ENCODE measurements around the gene CAPN3. TPM values are rescaled to one million over a fixed set of nuclear protein-coding genes. Genes with fewer than 3 reads are reported as not detected.

Gene CAPN3
- total RNA-seq, 1 donor from 2014 or later, result 45.4 TPM

- no peak for TF ChIP-seq CTCF (IDR thresholded peaks at IDR 0.05)
- H3K27me3 ChIP-seq, result no peaks in the 10 kb centered on the region
- H3K36me3 ChIP-seq, result peaks cover 91% of the 10 kb centered on the region
- no peaks in the 10 kb centered on the region for H3K4me1 ChIP-seq
- H3K4me3 ChIP-seq, result no peak overlapping the region
- ATAC-seq (no peak), DNase-seq (no peak)
- intact Hi-C loops (cut with DNase I), result no loop called here
- H3K27ac ChIP-seq, result no peak overlapping the region
- no peaks in the 10 kb centered on the region for H3K9me3 ChIP-seq
These were observed 6.9 kb upstream of the CAPN3 start for GRCh38 chr15:42352401-42352800.

GRCh38 chr15:42353061-42353460 is 6.2 kb upstream of the CAPN3 start:
- ATAC-seq (no peak), DNase-seq (no peak)
- Histone ChIP-seq H3K9me3 (no peaks in the 10 kb centered on the region), H3K27me3 (no peaks in the 10 kb centered on the region), H3K4me3 (no peak overlapping the region), H3K4me1 (no peaks in the 10 kb centered on the region), H3K27ac (no peak overlapping the region), H3K36me3 (peaks cover 86% of the 10 kb centered on the region)
- no peak for TF ChIP-seq CTCF (IDR thresholded peaks at IDR 0.05)
- intact Hi-C loops (cut with DNase I), result no loop called here

GRCh38 chr15:42354824-42355223 is 4.5 kb upstream of the CAPN3 start:
- H3K4me1 ChIP-seq, result no peaks in the 10 kb centered on the region
- ATAC-seq (no peak), DNase-seq (no peak)
- H3K4me3 ChIP-seq, result no peak overlapping the region
- H3K9me3 ChIP-seq, result no peaks in the 10 kb centered on the region
- no peaks in the 10 kb centered on the region for H3K27me3 ChIP-seq
- peaks cover 76% of the 10 kb centered on the region for H3K36me3 ChIP-seq
- TF ChIP-seq CTCF (IDR thresholded peaks at IDR 0.05), result no peak
- intact Hi-C loops (cut with DNase I), result no loop called here
- no peak overlapping the region for H3K27ac ChIP-seq

GRCh38 chr15:42355291-42355690 is 4.0 kb upstream of the CAPN3 start:
- DNase-seq, result no peak
- no peak overlapping the region for H3K27ac ChIP-seq
- ATAC-seq, result no peak
- intact Hi-C loops (cut with DNase I), result no loop called here
- H3K27me3 ChIP-seq, result no peaks in the 10 kb centered on the region
- peaks cover 74% of the 10 kb centered on the region for H3K36me3 ChIP-seq
- no peak for TF ChIP-seq CTCF (IDR thresholded peaks at IDR 0.05)
- H3K4me3 ChIP-seq, result no peak overlapping the region
- H3K9me3 ChIP-seq, result no peaks in the 10 kb centered on the region
- no peaks in the 10 kb centered on the region for H3K4me1 ChIP-seq

GRCh38 chr15:42356851-42357250 is 2.5 kb upstream of the CAPN3 start:
- H3K9me3 ChIP-seq, result no peaks in the 10 kb centered on the region
- ATAC-seq, result no peak
- H3K36me3 ChIP-seq, result peaks cover 61% of the 10 kb centered on the region
- no peak overlapping the region for H3K4me3 ChIP-seq
- H3K27me3 ChIP-seq, result no peaks in the 10 kb centered on the region
- H3K4me1 ChIP-seq, result no peaks in the 10 kb centered on the region
- H3K27ac ChIP-seq, result no peak overlapping the region
- intact Hi-C loops (cut with DNase I), result no loop called here
- no peak for DNase-seq
- TF ChIP-seq CTCF (IDR thresholded peaks at IDR 0.05), result no peak

GRCh38 chr15:42358141-42358540 is 1.2 kb upstream of the CAPN3 start:
- intact Hi-C loops (cut with DNase I), result no loop called here
- no peak for TF ChIP-seq CTCF (IDR thresholded peaks at IDR 0.05)
- no peaks in the 10 kb centered on the region for H3K27me3 ChIP-seq
- no peaks in the 10 kb centered on the region for H3K9me3 ChIP-seq
- H3K27ac ChIP-seq, result no peak overlapping the region
- no peaks in the 10 kb centered on the region for H3K4me1 ChIP-seq
- ATAC-seq (no peak), DNase-seq (no peak)
- H3K36me3 ChIP-seq, result peaks cover 53% of the 10 kb centered on the region
- no peak overlapping the region for H3K4me3 ChIP-seq

Data from upper lobe of right lung (tissue), 1 donor.